Liver (tissue), 9 donors: Measurements from ENCODE around the gene COL12A1. TPM values are rescaled to one million over a fixed set of nuclear protein-coding genes. Genes with fewer than 3 reads are reported as not detected.

Experiments
- DNase-seq: peaks from one replicate; pipeline ENCODE4 v3.0.0-alpha.2; 2017; ENCODE audit warnings: low spot score
- H3K27ac ChIP-seq, 2 donors: one replicate each; pipeline ENCODE4 v1.7.0; 2013; ENCODE audit warnings: inconsistent platforms in 2 of 2, low read length in 2 of 2, control low read depth in 1 of 2, low read depth in 1 of 2, mild to moderate bottlenecking in 1 of 2
- H3K27me3 ChIP-seq, 4 donors: one replicate each; pipeline versions ENCODE4 v1.6.1 to v1.7.0; 2013; ENCODE audit warnings: low read length in 3 of 4, inconsistent platforms in 1 of 4, mild to moderate bottlenecking in 1 of 4, moderate library complexity in 1 of 4; ENCODE audit not compliant: control insufficient read depth in 4 of 4, insufficient read depth in 4 of 4
- H3K36me3 ChIP-seq, 4 donors: one replicate each; pipeline versions ENCODE4 v1.6.1 to v1.7.0; 2013; ENCODE audit warnings: low read length in 3 of 4, mild to moderate bottlenecking in 3 of 4, low read depth in 1 of 4, moderate library complexity in 1 of 4; ENCODE audit not compliant: control insufficient read depth in 4 of 4, insufficient read depth in 3 of 4
- H3K4me1 ChIP-seq, 4 donors: one replicate each; pipeline versions ENCODE4 v1.6.1 to v1.7.0; 2013; ENCODE audit warnings: low read length in 3 of 4, mild to moderate bottlenecking in 3 of 4, moderate library complexity in 1 of 4; ENCODE audit not compliant: control insufficient read depth in 4 of 4, insufficient read depth in 4 of 4
- H3K4me3 ChIP-seq, 3 donors: one replicate each; pipeline versions ENCODE4 v1.6.1 to v1.7.0; 2013; ENCODE audit warnings: low read length in 3 of 3, control low read depth in 1 of 3, low read depth in 1 of 3, mild to moderate bottlenecking in 1 of 3
- H3K9ac ChIP-seq, 2 donors: one replicate each; pipeline ENCODE4 v1.7.0; 2013; ENCODE audit warnings: low read length in 2 of 2, mild to moderate bottlenecking in 2 of 2, moderate library complexity in 2 of 2, control low read depth in 1 of 2, low read depth in 1 of 2
- H3K9me3 ChIP-seq, 4 donors: one replicate each; pipeline versions ENCODE4 v1.6.1 to v1.7.0; 2013; ENCODE audit warnings: low read length in 3 of 4; ENCODE audit not compliant: control insufficient read depth in 4 of 4
- ATF3 ChIP-seq: IDR thresholded peaks from 2 replicates; pipeline ENCODE4 v1.6.1; 2016; ENCODE audit warnings: antibody characterized with exemption
- CTCF ChIP-seq: fragments of 150-350 bp; IDR thresholded peaks from 2 replicates; pipeline ENCODE4 v1.5.1; 2017; ENCODE audit warnings: improper control_type of control experiment, low read depth, low read length; ENCODE audit not compliant: missing input control
- EGR1 ChIP-seq, 2 donors: IDR thresholded peaks; 2 replicates each; pipeline ENCODE4 v1.6.1; 2016 to 2018; ENCODE audit warnings: antibody characterized with exemption in 2 of 2, low read depth in 2 of 2
- FOXA1 ChIP-seq: IDR thresholded peaks from 2 replicates; pipeline ENCODE4 v1.6.1; 2016; ENCODE audit warnings: antibody characterized with exemption
- FOXA2 ChIP-seq: IDR thresholded peaks from 2 replicates; pipeline ENCODE4 v1.6.1; 2016; ENCODE audit warnings: antibody characterized with exemption
- GABPA ChIP-seq, 2 donors: IDR thresholded peaks in 1 of 2; conservative IDR thresholded peaks in 1 of 2; 2 replicates each; pipeline ENCODE4 v1.6.1; 2016; ENCODE audit warnings: antibody characterized with exemption in 2 of 2, mild to moderate bottlenecking in 1 of 2, moderate library complexity in 1 of 2
- HNF4A ChIP-seq, 2 donors: conservative IDR thresholded peaks; 2 replicates each; pipeline ENCODE4 v1.6.1; 2016; ENCODE audit warnings: antibody characterized with exemption in 2 of 2, mild to moderate bottlenecking in 2 of 2
- HNF4G ChIP-seq: IDR thresholded peaks from 2 replicates; pipeline ENCODE4 v1.6.1; 2016; ENCODE audit warnings: antibody characterized with exemption
- JUND ChIP-seq, 2 donors: IDR thresholded peaks; 2 replicates each; pipeline ENCODE4 v1.6.1; 2016; ENCODE audit warnings: antibody characterized with exemption in 2 of 2
- MAX ChIP-seq: IDR thresholded peaks from 2 replicates; pipeline ENCODE4 v1.6.1; 2016; ENCODE audit warnings: antibody characterized with exemption
- NR2F2 ChIP-seq: IDR thresholded peaks from 2 replicates; pipeline ENCODE4 v1.6.1; 2016; ENCODE audit warnings: antibody characterized with exemption
- RAD21 ChIP-seq, 2 donors: IDR thresholded peaks; 2 replicates each; pipeline ENCODE4 v1.6.1; 2016; ENCODE audit warnings: antibody characterized with exemption in 2 of 2, mild to moderate bottlenecking in 2 of 2
- REST ChIP-seq: IDR thresholded peaks from 2 replicates; pipeline ENCODE4 v1.6.1; 2016; ENCODE audit warnings: antibody characterized with exemption, mild to moderate bottlenecking
- RXRA ChIP-seq, 2 donors: IDR thresholded peaks; 2 replicates each; pipeline ENCODE4 v1.6.1; 2017 to 2018; ENCODE audit warnings: antibody characterized with exemption in 2 of 2, mild to moderate bottlenecking in 1 of 2
- SP1 ChIP-seq: IDR thresholded peaks from 2 replicates; pipeline ENCODE4 v1.6.1; 2018; ENCODE audit warnings: antibody characterized with exemption, mild to moderate bottlenecking
- TAF1 ChIP-seq: conservative IDR thresholded peaks from 2 replicates; pipeline ENCODE4 v1.6.1; 2016; ENCODE audit warnings: antibody characterized with exemption, mild to moderate bottlenecking
- YY1 ChIP-seq: IDR thresholded peaks from 2 replicates; pipeline ENCODE4 v1.6.1; 2016; ENCODE audit warnings: antibody characterized with exemption, mild to moderate bottlenecking
- ZBTB33 ChIP-seq: IDR thresholded peaks from 2 replicates; pipeline ENCODE4 v1.6.1; 2016; ENCODE audit warnings: antibody characterized with exemption
- WGBS: extraction: QIAGEN DNeasy Blood & Tissue Kit; methylation state at CpG from one replicate; pipeline ENCODE4 v1.1.7; 2013; 5-methylcytosine and 5-hydroxymethylcytosine counted together
- polyA plus RNA-seq, 2 donors: library from polyadenylated mRNA; stranded (reverse) in 1 of 2; unstranded in 1 of 2; fragments of 200-250 nt in 1 of 2; fragments of >200 nt in 1 of 2; fragmentation: Nextera tagmentation in 1 of 2; extraction: Ambion mirVana in 1 of 2; gene quantifications; one replicate each; pipeline versions ENCODE4 v1.2.1 to v1.2.3, GENCODE V29; 2013 to 2015
- total RNA-seq, 2 donors: library from RNA; depleted of rRNA; stranded (reverse); fragments of >200 nt; gene quantifications; one replicate each; pipeline ENCODE4 v1.2.3, GENCODE V29; 2014
- donor health status: healthy.
- donor health status: healthy.
- donor health status: healthy.
- donor health status: healthy.
- donor health status: healthy.

Gene COL12A1
- total and polyA plus RNA-seq, 4 donors, result 0.15 to 5.1 (median 1.8) TPM

GRCh38 chr6:75213732-75214131 lies 7.9 kb upstream of the COL12A1 start:
- no peak for DNase-seq
- Histone ChIP-seq H3K9ac (no peak overlapping the region), H3K27me3 (no peaks in the 10 kb centered on the region), H3K4me1 (peaks cover 0 to 12% (median 9%) of the 10 kb centered on the region in 4 donors), H3K9me3 (no peaks in the 10 kb centered on the region), H3K27ac (no peak overlapping the region), H3K36me3 (no peaks in the 10 kb centered on the region), H3K4me3 (no peak overlapping the region)
- TF ChIP-seq YY1 (no peak), MAX (no peak), ATF3 (no peak), ZBTB33 (no peak), GABPA (IDR thresholded peaks at IDR 0.05 in 1 of 2, conservative IDR thresholded peaks at IDR 0.05 in 1 of 2) (no peak), RAD21 (IDR thresholded peaks at IDR 0.05) (no peak), NR2F2 (no peak), HNF4G (no peak), JUND (IDR thresholded peaks at IDR 0.05) (no peak), EGR1 (IDR thresholded peaks at IDR 0.05; ENCODE audit: low read depth in 2 of 2) (no peak), FOXA1 (no peak), RXRA (IDR thresholded peaks at IDR 0.05) (no peak), CTCF (no peak), SP1 (no peak)
- WGBS, result 89% methylated on average over 2 of the region's 2 CpGs

- DNase-seq, result no peak
- Histone ChIP-seq H3K27me3 (peaks cover 0 to 4% (median under 1%) of the 10 kb centered on the region in 4 donors), H3K9me3 (no peaks in the 10 kb centered on the region), H3K27ac (no peak overlapping the region), H3K4me3 (no peak overlapping the region), H3K36me3 (no peaks in the 10 kb centered on the region), H3K9ac (no peak overlapping the region), H3K4me1 (peaks cover 5 to 18% (median 12%) of the 10 kb centered on the region in 4 donors)
- TF ChIP-seq NR2F2 (no peak), TAF1 (no peak), HNF4G (no peak), RAD21 (IDR thresholded peaks at IDR 0.05) (no peak), FOXA1 (no peak), FOXA2 (no peak), GABPA (IDR thresholded peaks at IDR 0.05 in 1 of 2, conservative IDR thresholded peaks at IDR 0.05 in 1 of 2) (no peak), REST (no peak), SP1 (no peak), HNF4A (conservative IDR thresholded peaks at IDR 0.05) (no peak), RXRA (IDR thresholded peaks at IDR 0.05) (no peak), EGR1 (IDR thresholded peaks at IDR 0.05; ENCODE audit: low read depth in 2 of 2) (no peak), MAX (no peak), YY1 (no peak), CTCF (no peak), ATF3 (no peak)
- WGBS, result 51% methylated on average over 1 of the region's 1 CpG
These were observed 7.3 kb upstream of the COL12A1 start for GRCh38 chr6:75213112-75213511.
